GM18907 (cell line): Measurements from ENCODE around the gene PPT2.
"Not testable (repeated sequence)": the region's sequence is repeated elsewhere in the genome, so short reads cannot be mapped to it uniquely, and the experiment has no call there.

ENCODE experiments used
- ATAC-seq: cut with Tn5 transposase; IDR thresholded peaks from one replicate; pipeline ENCODE4 v1.9.1; 2021; ENCODE audit warnings: mild to moderate bottlenecking, moderate library complexity; ENCODE audit not compliant: unreplicated experiment

PPT2 gene

GRCh38 chr6:32175711-32176475, 22.0 kb downstream of the PPT2 start, which contains the start of gene AGPAT1:
AGPAT1 (minus strand) TSS chr6:32176084; CDS start chr6:32171496, 4,588 bp downstream.
- ATAC-seq, result peak; percentile 47

- no peak for ATAC-seq
These were observed 22.7 kb downstream of the PPT2 start for GRCh38 chr6:32176476-32177182.

GRCh38 chr6:32177183-32177787, 23.3 kb downstream of the PPT2 start:
- no peak for ATAC-seq

- ATAC-seq, result peak; percentile 79
These were observed 24.0 kb downstream of the PPT2 start, which contains the start of gene RNF5 for GRCh38 chr6:32177788-32178546. RNF5 (plus strand) TSS chr6:32178405; CDS start chr6:32178512, 107 bp downstream.

GRCh38 chr6:32178547-32179440, 24.9 kb downstream of the PPT2 start:
- ATAC-seq, result no peak

- no peak for ATAC-seq
These were observed 25.9 kb downstream of the PPT2 start for GRCh38 chr6:32179766-32180405.

- ATAC-seq, result no peak
These were observed 27.3 kb downstream of the PPT2 start for GRCh38 chr6:32181148-32181702.

- no peak for ATAC-seq
These were observed 28.1 kb downstream of the PPT2 start for GRCh38 chr6:32181915-32182529.

GRCh38 chr6:32182555-32182981, 28.6 kb downstream of the PPT2 start:
- no peak for ATAC-seq

GRCh38 chr6:32183030-32183429, 29.1 kb downstream of the PPT2 start:
- ATAC-seq, result no peak

- no peak for ATAC-seq
These were observed 29.6 kb downstream of the PPT2 start for GRCh38 chr6:32183483-32184083.

GRCh38 chr6:32184084-32184640, 30.2 kb downstream of the PPT2 start, which contains the start of gene AGER:
AGER (minus strand) TSS chr6:32184253; CDS start chr6:32184222, 31 bp downstream.
- no peak for ATAC-seq

GRCh38 chr6:32185681-32186131, 31.8 kb downstream of the PPT2 start:
- ATAC-seq, result not testable (repeated sequence)

- not testable (repeated sequence) for ATAC-seq
These were observed 32.4 kb downstream of the PPT2 start for GRCh38 chr6:32186151-32186840.

GRCh38 chr6:32187009-32187709, 33.2 kb downstream of the PPT2 start:
- no peak for ATAC-seq

- ATAC-seq, result not testable (repeated sequence)
These were observed 33.9 kb downstream of the PPT2 start for GRCh38 chr6:32187725-32188380.
